ENCODE results near the gene PRPF19. TPM values are rescaled to one million over a fixed set of nuclear protein-coding genes. Genes with fewer than 3 reads are reported as not detected.

The PRPF19 gene
- total RNA-seq, 2 donors from 2014 or later: 55.8 to 58.8 TPM

Other genes with a start within 250 kb of the PRPF19 start
- 10 to 100 TPM; 25.0 to 51.0 TPM for gene MS4A8, start 207.0 kb downstream of the PRPF19 start, total RNA-seq
- not detected for gene MS4A18, start 181.9 kb downstream of the PRPF19 start, total RNA-seq
- not detected for gene MS4A15, start 149.7 kb downstream of the PRPF19 start, total RNA-seq
- gene MS4A10, start 121.3 kb downstream of the PRPF19 start, total RNA-seq: 1 to 10 TPM in 1 of 2 donors, under 1 TPM in 1; 0.12 to 1.1 TPM
- 10 to 100 TPM in 1 of 2 donors, 1 to 10 TPM in 1; 7.3 to 14.4 TPM for gene CCDC86, start 64.5 kb downstream of the PRPF19 start, total RNA-seq
- gene PTGDR2, start 50.6 kb downstream of the PRPF19 start, total RNA-seq: 1 to 10 TPM; 4.6 to 6.4 TPM
- under 1 TPM in 1 of 2 donors, not detected in 1; 0.17 TPM for gene ZP1, start 39.0 kb downstream of the PRPF19 start, total RNA-seq
- 10 to 100 TPM; 32.0 to 39.7 TPM for gene TMEM109, start 7.6 kb upstream of the PRPF19 start, total RNA-seq
- 1 to 10 TPM; 7.8 to 9.2 TPM for gene TMEM132A, start 17.9 kb upstream of the PRPF19 start, total RNA-seq
- 10 to 100 TPM in 1 of 2 donors, 1 to 10 TPM in 1; 8.6 to 15.1 TPM for gene SLC15A3, start 45.6 kb upstream of the PRPF19 start, total RNA-seq
- 1 to 10 TPM in 1 of 2 donors, under 1 TPM in 1; 0.67 to 1.9 TPM for gene CD6, start 65.1 kb upstream of the PRPF19 start, total RNA-seq
- 1 to 10 TPM in 1 of 2 donors, under 1 TPM in 1; 0.21 to 1.0 TPM for gene CD5, start 195.9 kb upstream of the PRPF19 start, total RNA-seq